HEK293 (cell line): ENCODE results near the gene PRCC.

Experiments used
- CTCF ChIP-seq: fragments of 450-650 bp; formaldehyde crosslinking; IDR thresholded peaks from 2 replicates; pipeline ENCODE4 v1.5.1; 2016; ENCODE audit warnings: missing biosample characterization, missing genetic modification characterization
- HOXC10 ChIP-seq: sonication (generic); formaldehyde crosslinking; IDR thresholded peaks from 2 replicates; pipeline ENCODE4 v1.8.1; 2023; ENCODE audit warnings: mild to moderate bottlenecking, missing genetic modification reagents
- KLF10 ChIP-seq: fragments of 450-650 bp; IDR thresholded peaks from 2 replicates; pipeline ENCODE4 v1.5.1; 2018; ENCODE audit warnings: missing biosample characterization, mild to moderate bottlenecking, missing genetic modification characterization
- PATZ1 ChIP-seq: fragments of 450-650 bp; formaldehyde crosslinking; IDR thresholded peaks from 2 replicates; pipeline ENCODE4 v1.5.1; 2016; ENCODE audit warnings: missing biosample characterization, missing genetic modification characterization
- PBX3 ChIP-seq: sonication (generic); formaldehyde crosslinking; IDR thresholded peaks from 2 replicates; pipeline ENCODE4 v1.8.1; 2022; ENCODE audit warnings: mild to moderate bottlenecking, moderate library complexity, missing genetic modification reagents
- WT1 ChIP-seq: fragments of 450-650 bp; formaldehyde crosslinking; IDR thresholded peaks from 2 replicates; pipeline ENCODE4 v1.5.1; 2016; ENCODE audit warnings: missing biosample characterization, missing genetic modification characterization
- ZBTB8A ChIP-seq: fragments of 450-650 bp; formaldehyde crosslinking; IDR thresholded peaks from 2 replicates; pipeline ENCODE4 v1.5.1; 2016; ENCODE audit warnings: missing biosample characterization, missing genetic modification characterization
- ZNF513 ChIP-seq: fragments of 450-650 bp; IDR thresholded peaks from 2 replicates; pipeline ENCODE4 v1.5.1; 2018; ENCODE audit warnings: missing biosample characterization, missing genetic modification characterization
- ZNF677 ChIP-seq: fragments of 450-650 bp; IDR thresholded peaks from 2 replicates; pipeline ENCODE4 v1.5.0; 2018; ENCODE audit warnings: missing biosample characterization, mild to moderate bottlenecking, missing genetic modification characterization, moderate library complexity
- ZNF768 ChIP-seq: fragments of 450-650 bp; formaldehyde crosslinking; IDR thresholded peaks from 2 replicates; pipeline ENCODE4 v1.5.1; 2018; ENCODE audit warnings: missing biosample characterization, mild to moderate bottlenecking, missing genetic modification characterization
- ZSCAN5A ChIP-seq: fragments of 450-650 bp; formaldehyde crosslinking; IDR thresholded peaks from 2 replicates; pipeline ENCODE4 v1.5.1; 2016; ENCODE audit warnings: missing biosample characterization, missing genetic modification characterization

- TF ChIP-seq CTCF (tag by site-specific recombination) (no peak), ZBTB8A (tag by site-specific recombination) (no peak), PBX3 (CRISPR knock-in tag) (no peak), WT1 (no peak), KLF10 (tag by site-specific recombination) (no peak), ZNF768 (tag by site-specific recombination) (no peak), ZNF513 (tag by site-specific recombination) (no peak), ZSCAN5A (no peak), HOXC10 (CRISPR knock-in tag) (no peak), PATZ1 (no peak), ZNF677 (tag by site-specific recombination) (no peak)
Observed at GRCh38 chr1:156822680-156823079, 55.3 kb downstream of the PRCC start.
